HG02973 (cell line): Measurements from ENCODE around the gene CFL1.
"Not testable (repeated sequence)": the region's sequence is repeated elsewhere in the genome, so short reads cannot be mapped to it uniquely, and the experiment has no call there.

Experiments
- ATAC-seq: cut with Tn5 transposase; IDR thresholded peaks from one replicate; pipeline ENCODE4 v1.9.1; 2021; ENCODE audit warnings: moderate library complexity; ENCODE audit not compliant: unreplicated experiment

The CFL1 gene

GRCh38 chr11:65859812-65860277 lies 1.9 kb upstream of the CFL1 start:
- ATAC-seq, result no peak

- peak; percentile 44 for ATAC-seq
Measured at GRCh38 chr11:65859095-65859811, 1.3 kb upstream of the CFL1 start.

- ATAC-seq, result no peak
Measured at GRCh38 chr11:65858681-65859087, 704 bp upstream of the CFL1 start.

GRCh38 chr11:65857500-65857852 lies 504 bp downstream of the CFL1 start:
- ATAC-seq, result peak; percentile 3

GRCh38 chr11:65856689-65857499 lies 1.1 kb downstream of the CFL1 start:
- ATAC-seq, result peak; percentile 22

- no peak for ATAC-seq
Measured at GRCh38 chr11:65855927-65856363, 2.0 kb downstream of the CFL1 start.

GRCh38 chr11:65854852-65855837 lies 2.8 kb downstream of the CFL1 start:
- no peak for ATAC-seq

- ATAC-seq, result no peak
Measured at GRCh38 chr11:65854161-65854592, 3.8 kb downstream of the CFL1 start.

GRCh38 chr11:65853246-65853979 lies 4.6 kb downstream of the CFL1 start:
- no peak for ATAC-seq

- ATAC-seq, result no peak
Measured at GRCh38 chr11:65852508-65853245, 5.3 kb downstream of the CFL1 start.

- ATAC-seq, result no peak
Measured at GRCh38 chr11:65851811-65852507, 6.0 kb downstream of the CFL1 start.

- no peak for ATAC-seq
Measured at GRCh38 chr11:65851083-65851579, 6.8 kb downstream of the CFL1 start.

GRCh38 chr11:65850217-65851082 lies 7.5 kb downstream of the CFL1 start:
- ATAC-seq, result no peak

- ATAC-seq, result no peak
Measured at GRCh38 chr11:65849771-65850216, 8.2 kb downstream of the CFL1 start.

GRCh38 chr11:65849366-65849765 lies 8.6 kb downstream of the CFL1 start:
- no peak for ATAC-seq

- not testable (repeated sequence) for ATAC-seq
Measured at GRCh38 chr11:65848693-65849092, 9.3 kb downstream of the CFL1 start.

GRCh38 chr11:65847746-65848145 lies 10.2 kb downstream of the CFL1 start:
- no peak for ATAC-seq
